ENCODE data around the gene PLAAT3.

DNA sequence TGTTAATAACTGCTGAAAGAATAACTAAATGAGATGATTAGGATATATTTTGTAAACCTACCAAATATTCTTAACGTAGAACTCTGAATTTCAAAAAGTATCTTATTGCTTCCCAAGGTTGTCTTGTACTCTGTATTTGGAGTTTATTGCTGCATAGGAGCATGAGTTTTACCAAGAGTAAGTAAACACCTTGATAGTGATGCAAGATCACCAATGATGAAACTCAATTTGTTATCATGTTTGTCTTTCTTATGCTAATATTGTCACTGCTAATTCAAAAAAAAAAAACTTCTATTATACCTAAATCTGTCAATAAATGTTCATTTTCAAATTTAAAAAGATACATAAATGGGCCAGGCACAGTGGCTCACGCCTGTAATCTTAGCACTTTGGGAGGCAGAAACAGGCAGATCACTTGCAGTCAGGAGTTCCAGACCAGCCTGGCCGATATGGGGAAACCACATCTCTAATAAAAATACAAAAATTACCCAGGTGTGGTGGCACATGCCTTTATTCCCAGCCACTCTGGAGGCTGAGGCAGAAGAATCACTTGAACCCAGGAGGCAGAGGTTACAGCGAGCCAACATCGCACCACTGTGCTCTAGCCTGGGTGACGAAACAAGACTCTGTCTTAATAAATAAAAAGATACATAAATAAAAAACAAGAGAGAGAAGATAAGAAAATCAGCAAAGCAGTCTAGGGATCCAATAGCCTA is 27.6 kb downstream of the PLAAT3 start:
- TF ChIP-seq MEIS1 (CRISPR knock-in tag; IDR thresholded peaks at IDR 0.05; ENCODE audit: borderline replicate concordance) (no peak), ZNF133 (tag by site-specific recombination; IDR thresholded peaks at IDR 0.05) (no peak), ZNF76 (tag by site-specific recombination; IDR thresholded peaks at IDR 0.05; ENCODE audit: borderline replicate concordance, low read depth) (no peak)
